CD8-positive, alpha-beta memory T cell (primary cell): ENCODE data around the gene TMEM203. TPM values are rescaled to one million over a fixed set of nuclear protein-coding genes. Genes with fewer than 3 reads are reported as not detected.

Source experiments
- CTCF ChIA-PET: fragments of 350-600 bp; sonication (Branson Sonifier 250); formaldehyde crosslinking; loops from one replicate; lab custom pipeline; 2021; ENCODE audit warnings: antibody characterized with exemption; lab: Charles Lee
- POLR2A ChIA-PET: fragments of 350-600 bp; sonication (Branson Sonifier 250); formaldehyde crosslinking; loops from one replicate; lab custom pipeline; 2021; ENCODE audit warnings: antibody characterized with exemption; lab: Charles Lee
- DNase-seq, 5 donors: peaks; one replicate each; pipeline versions ENCODE4 v3.0.0 to v3.0.0-alpha.2; 2020 to 2022; ENCODE audit warnings: mixed read lengths in 1 of 5
- H3K27ac ChIP-seq: one replicate; pipeline ENCODE4 v1.7.0; 2013; ENCODE audit warnings: low read depth, mild to moderate bottlenecking, low read length, moderate library complexity
- H3K27me3 ChIP-seq: 2 replicates; pipeline ENCODE4 v1.7.0; 2013; ENCODE audit warnings: low read length, mild to moderate bottlenecking; ENCODE audit not compliant: insufficient read depth, poor library complexity, severe bottlenecking
- H3K36me3 ChIP-seq: 2 replicates; pipeline ENCODE4 v1.7.0; 2013; ENCODE audit warnings: mild to moderate bottlenecking, low read length, moderate library complexity; ENCODE audit not compliant: insufficient read depth
- H3K4me1 ChIP-seq: 2 replicates; pipeline ENCODE4 v1.7.0; 2013; ENCODE audit warnings: mild to moderate bottlenecking, low read length, moderate library complexity; ENCODE audit not compliant: insufficient read depth
- H3K4me3 ChIP-seq: 2 replicates; pipeline ENCODE4 v1.7.0; 2013; ENCODE audit warnings: mild to moderate bottlenecking, low read length
- H3K9me3 ChIP-seq: 2 replicates; pipeline ENCODE4 v1.7.0; 2013; ENCODE audit warnings: mild to moderate bottlenecking, low read length
- H3K27ac Mint-ChIP-seq, 8 donors: one replicate each; pipeline ENCODE4 v1.8.0; 2020 to 2021; ENCODE audit warnings: mixed read lengths in 8 of 8, mild to moderate bottlenecking in 6 of 8, inconsistent platforms in 3 of 8, moderate library complexity in 3 of 8
- H3K27me3 Mint-ChIP-seq, 2 donors: one replicate each; pipeline ENCODE4 v1.8.0; 2020 to 2021; ENCODE audit warnings: mixed read lengths in 2 of 2, mild to moderate bottlenecking in 1 of 2, moderate library complexity in 1 of 2
- H3K36me3 Mint-ChIP-seq, 3 donors: one replicate each; pipeline ENCODE4 v1.8.0; 2020 to 2021; ENCODE audit warnings: mixed read lengths in 3 of 3, inconsistent platforms in 1 of 3, mild to moderate bottlenecking in 1 of 3
- H3K4me1 Mint-ChIP-seq, 3 donors: one replicate each; pipeline ENCODE4 v1.8.0; 2020 to 2021; ENCODE audit warnings: mixed read lengths in 3 of 3, inconsistent platforms in 1 of 3, mild to moderate bottlenecking in 1 of 3
- H3K4me3 Mint-ChIP-seq, 7 donors: one replicate each; pipeline ENCODE4 v1.8.0; 2020 to 2021; ENCODE audit warnings: mixed read lengths in 7 of 7, mild to moderate bottlenecking in 6 of 7, moderate library complexity in 4 of 7, inconsistent platforms in 2 of 7
- H3K9me3 Mint-ChIP-seq, 5 donors: one replicate each; pipeline ENCODE4 v1.8.0; 2020 to 2022; ENCODE audit warnings: mixed read lengths in 5 of 5, mild to moderate bottlenecking in 3 of 5, moderate library complexity in 2 of 5, inconsistent platforms in 1 of 5
- polyA plus RNA-seq: library from polyadenylated mRNA; unstranded; fragments of 300-500 nt; fragmentation: Illumina TruSeq; gene quantifications from one replicate; pipeline ENCODE4 v1.2.3, GENCODE V29; 2021
- total RNA-seq, 2 experiments: library from RNA; stranded (reverse); gene quantifications; one replicate each; pipeline ENCODE4 v1.2.3, GENCODE V29; 2021

The TMEM203 gene
- total and polyA plus RNA-seq, 3 experiments from 2014 or later, result 51.5 to 134 (median 53.9) TPM

DNA sequence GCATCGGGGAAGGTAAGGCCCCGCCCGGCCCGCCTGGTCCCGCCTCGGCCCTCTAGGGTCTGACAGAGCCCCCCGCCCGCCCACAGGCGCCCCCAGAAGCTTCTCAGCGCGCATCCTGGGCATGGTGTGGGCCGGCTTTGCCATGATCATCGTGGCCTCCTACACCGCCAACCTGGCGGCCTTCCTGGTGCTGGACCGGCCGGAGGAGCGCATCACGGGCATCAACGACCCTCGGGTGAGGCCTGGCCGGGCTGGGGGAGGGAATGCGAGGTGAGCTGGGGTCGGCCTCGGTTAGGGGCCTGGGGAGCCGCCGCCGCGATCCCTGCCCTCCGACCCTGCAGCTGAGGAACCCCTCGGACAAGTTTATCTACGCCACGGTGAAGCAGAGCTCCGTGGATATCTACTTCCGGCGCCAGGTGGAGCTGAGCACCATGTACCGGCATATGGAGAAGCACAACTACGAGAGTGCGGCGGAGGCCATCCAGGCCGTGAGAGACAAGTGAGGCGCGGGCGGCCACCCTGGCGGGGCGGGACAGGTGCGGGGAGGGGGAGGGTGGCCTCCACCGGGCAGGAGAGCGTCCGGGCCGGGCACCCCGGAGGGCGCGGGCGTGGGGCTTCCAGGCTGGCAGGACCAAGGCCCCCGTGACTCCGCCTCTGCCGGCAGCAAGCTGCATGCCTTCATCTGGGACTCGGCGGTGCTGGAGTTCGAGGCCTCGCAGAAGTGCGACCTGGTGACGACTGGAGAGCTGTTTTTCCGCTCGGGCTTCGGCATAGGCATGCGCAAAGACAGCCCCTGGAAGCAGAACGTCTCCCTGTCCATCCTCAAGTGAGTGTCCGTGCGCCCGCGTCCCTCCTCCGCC is 42.7 kb downstream of the TMEM203 start:
- peaks cover 31% of the 10 kb centered on the region for H3K27me3 ChIP-seq
- peak overlapping the region in 1 of 7 donors; percentile 74 for H3K4me3 Mint-ChIP-seq
- H3K4me1 Mint-ChIP-seq, result peaks cover 0 to 23% (median 11%) of the 10 kb centered on the region in 3 donors
- no peak overlapping the region for H3K27ac Mint-ChIP-seq
- H3K36me3 Mint-ChIP-seq, result no peaks in the 10 kb centered on the region
- DNase-seq, result no peak
- H3K4me1 ChIP-seq, result peaks cover 6% of the 10 kb centered on the region
- peaks cover 0 to 2% (median 0%) of the 10 kb centered on the region in 5 donors for H3K9me3 Mint-ChIP-seq
- no peaks in the 10 kb centered on the region for H3K9me3 ChIP-seq
- no peaks in the 10 kb centered on the region for H3K36me3 ChIP-seq
- H3K27ac ChIP-seq, result no peak overlapping the region
- ChIA-PET POLR2A (no interaction called here), CTCF (interaction anchor here (1.1 kb wide), 1 partner anchor 12 kb away, joined by 3 read pairs; no protein-coding TSS in a partner anchor)
- peaks cover 36 to 40% of the 10 kb centered on the region in 2 donors for H3K27me3 Mint-ChIP-seq
- H3K4me3 ChIP-seq, result no peak overlapping the region

DNA sequence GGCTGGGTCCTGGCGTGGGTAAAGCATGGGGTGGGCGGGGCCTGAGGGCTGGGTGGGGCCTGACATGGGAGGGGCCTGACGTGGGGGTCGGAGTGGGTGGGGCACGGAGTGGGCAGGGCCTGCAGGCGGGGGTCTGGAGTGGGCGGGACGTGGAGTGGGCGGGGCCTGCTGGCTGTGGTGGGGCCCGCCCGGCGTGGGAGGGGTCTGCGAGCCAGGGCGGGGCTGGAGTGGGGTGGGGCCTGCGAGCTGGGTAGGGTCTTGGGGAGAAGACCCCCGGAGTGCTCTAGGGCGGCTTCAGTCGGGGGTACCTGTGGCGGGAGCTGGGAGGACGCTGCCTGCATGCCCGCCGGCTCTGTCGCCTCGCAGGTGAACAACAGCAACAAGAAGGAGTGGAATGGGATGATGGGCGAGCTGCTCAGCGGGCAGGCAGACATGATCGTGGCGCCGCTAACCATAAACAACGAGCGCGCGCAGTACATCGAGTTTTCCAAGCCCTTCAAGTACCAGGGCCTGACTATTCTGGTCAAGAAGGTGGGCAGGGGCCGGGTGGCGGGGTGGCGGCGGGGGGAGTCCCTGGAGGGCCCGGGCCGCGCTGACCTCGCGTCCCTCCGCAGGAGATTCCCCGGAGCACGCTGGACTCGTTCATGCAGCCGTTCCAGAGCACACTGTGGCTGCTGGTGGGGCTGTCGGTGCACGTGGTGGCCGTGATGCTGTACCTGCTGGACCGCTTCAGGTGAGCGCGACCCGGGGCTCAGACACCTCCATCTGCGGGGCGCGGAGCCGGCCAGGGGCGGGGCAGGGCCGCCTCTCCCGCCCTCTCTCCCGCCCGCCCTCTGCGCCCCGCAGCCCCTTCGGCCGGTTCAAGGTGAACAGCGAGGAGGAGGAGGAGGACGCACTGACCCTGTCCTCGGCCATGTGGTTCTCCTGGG is 43.6 kb downstream of the TMEM203 start:
- Mint-ChIP-seq H3K27ac (no peak overlapping the region), H3K27me3 (peaks cover 36 to 45% of the 10 kb centered on the region in 2 donors), H3K9me3 (peaks cover 0 to 2% (median 0%) of the 10 kb centered on the region in 5 donors), H3K4me1 (peaks cover 0 to 30% (median 14%) of the 10 kb centered on the region in 3 donors), H3K36me3 (no peaks in the 10 kb centered on the region), H3K4me3 (no peak overlapping the region)
- CTCF ChIA-PET, result no interaction called here
- no peaks in the 10 kb centered on the region for H3K9me3 ChIP-seq
- DNase-seq, result no peak
- H3K4me3 ChIP-seq, result no peak overlapping the region
- POLR2A ChIA-PET, result no interaction called here
- no peaks in the 10 kb centered on the region for H3K36me3 ChIP-seq
- peaks cover 34% of the 10 kb centered on the region for H3K27me3 ChIP-seq
- H3K27ac ChIP-seq, result no peak overlapping the region
- H3K4me1 ChIP-seq, result peaks cover 13% of the 10 kb centered on the region

GRCh38 chr9:137160716-137161557 is 44.5 kb downstream of the TMEM203 start:
- POLR2A ChIA-PET, result no interaction called here
- H3K9me3 ChIP-seq, result no peaks in the 10 kb centered on the region
- Mint-ChIP-seq H3K9me3 (peaks cover 0 to 2% (median 0%) of the 10 kb centered on the region in 5 donors), H3K4me3 (no peak overlapping the region), H3K27me3 (peaks cover 32 to 42% of the 10 kb centered on the region in 2 donors), H3K27ac (no peak overlapping the region), H3K36me3 (no peaks in the 10 kb centered on the region), H3K4me1 (peaks cover 0 to 31% (median 14%) of the 10 kb centered on the region in 3 donors)
- peaks cover 25% of the 10 kb centered on the region for H3K27me3 ChIP-seq
- no peak overlapping the region for H3K27ac ChIP-seq
- CTCF ChIA-PET, result no interaction called here
- H3K4me3 ChIP-seq, result no peak overlapping the region
- no peak for DNase-seq
- no peaks in the 10 kb centered on the region for H3K36me3 ChIP-seq
- peaks cover 13% of the 10 kb centered on the region for H3K4me1 ChIP-seq

DNA sequence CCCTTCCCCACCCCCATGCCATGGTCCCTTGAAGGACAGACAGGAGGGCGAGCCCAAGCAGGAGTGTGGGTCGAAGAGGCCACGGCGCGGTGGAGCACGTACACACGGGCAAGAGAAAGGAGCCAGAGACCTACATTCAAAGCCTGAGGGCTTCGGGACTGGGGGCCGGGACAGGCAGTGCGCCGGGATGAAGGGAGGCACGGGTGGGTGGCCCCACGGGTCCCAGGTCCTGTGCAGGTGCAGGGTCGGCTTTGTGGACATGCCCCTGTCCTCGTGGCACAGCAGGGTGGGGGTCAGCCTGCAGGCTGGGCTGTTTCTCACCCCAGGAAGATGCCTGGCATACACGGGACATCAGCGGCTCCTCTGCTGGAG is 45.4 kb downstream of the TMEM203 start:
- H3K36me3 ChIP-seq, result no peaks in the 10 kb centered on the region
- H3K4me3 ChIP-seq, result no peak overlapping the region
- no peak overlapping the region for H3K27ac ChIP-seq
- Mint-ChIP-seq H3K27me3 (peaks cover 31 to 39% of the 10 kb centered on the region in 2 donors), H3K9me3 (peaks cover 0 to 2% (median 0%) of the 10 kb centered on the region in 5 donors), H3K36me3 (no peaks in the 10 kb centered on the region), H3K27ac (no peak overlapping the region), H3K4me1 (peaks cover 0 to 31% (median 14%) of the 10 kb centered on the region in 3 donors), H3K4me3 (no peak overlapping the region)
- no peaks in the 10 kb centered on the region for H3K9me3 ChIP-seq
- no peak for DNase-seq
- H3K27me3 ChIP-seq, result peaks cover 24% of the 10 kb centered on the region
- POLR2A ChIA-PET, result no interaction called here
- peaks cover 13% of the 10 kb centered on the region for H3K4me1 ChIP-seq
- CTCF ChIA-PET, result no interaction called here

- Mint-ChIP-seq H3K27me3 (peaks cover 32 to 43% of the 10 kb centered on the region in 2 donors), H3K36me3 (no peaks in the 10 kb centered on the region), H3K4me3 (peak overlapping the region in 4 of 7 donors; percentile 11 to 82 (median 18)), H3K4me1 (peaks cover 0 to 31% (median 15%) of the 10 kb centered on the region in 3 donors), H3K27ac (peak overlapping the region in 2 of 8 donors; percentile 18 to 58), H3K9me3 (peaks cover 0 to 2% (median 0%) of the 10 kb centered on the region in 5 donors)
- Histone ChIP-seq H3K4me3 (no peak overlapping the region), H3K9me3 (no peaks in the 10 kb centered on the region), H3K27me3 (peaks cover 20% of the 10 kb centered on the region), H3K36me3 (no peaks in the 10 kb centered on the region), H3K4me1 (peaks cover 13% of the 10 kb centered on the region), H3K27ac (no peak overlapping the region)
- CTCF ChIA-PET, result no interaction called here
- no peak for DNase-seq
- POLR2A ChIA-PET, result no interaction called here
These were observed 46.1 kb downstream of the TMEM203 start for GRCh38 chr9:137159105-137160053.

DNA sequence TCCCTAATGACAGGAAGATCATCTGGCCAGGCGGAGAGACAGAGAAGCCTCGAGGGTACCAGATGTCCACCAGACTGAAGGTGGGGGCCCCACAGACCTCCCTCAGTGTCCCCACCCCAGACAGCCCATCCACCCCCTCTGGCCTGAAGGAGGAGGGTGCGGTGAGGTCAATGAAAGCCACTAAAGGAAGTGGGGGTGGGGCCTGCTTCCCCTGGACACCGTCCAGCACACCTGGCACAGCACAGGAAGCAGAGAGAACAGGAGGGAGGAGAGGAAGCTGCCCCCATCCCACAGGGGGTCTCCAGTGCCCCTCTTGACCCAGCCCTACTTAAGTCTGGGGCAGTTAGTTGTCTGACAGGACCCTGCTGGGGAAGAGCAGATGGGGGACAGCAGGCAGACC is 46.8 kb downstream of the TMEM203 start:
- Mint-ChIP-seq H3K27me3 (peaks cover 29 to 42% of the 10 kb centered on the region in 2 donors), H3K4me3 (no peak overlapping the region), H3K36me3 (no peaks in the 10 kb centered on the region), H3K27ac (no peak overlapping the region), H3K9me3 (peaks cover 0 to 2% (median 0%) of the 10 kb centered on the region in 5 donors), H3K4me1 (peaks cover 0 to 31% (median 15%) of the 10 kb centered on the region in 3 donors)
- Histone ChIP-seq H3K27me3 (peaks cover 19% of the 10 kb centered on the region), H3K9me3 (no peaks in the 10 kb centered on the region), H3K27ac (no peak overlapping the region), H3K4me3 (no peak overlapping the region), H3K4me1 (peaks cover 13% of the 10 kb centered on the region), H3K36me3 (no peaks in the 10 kb centered on the region)
- ChIA-PET POLR2A (no interaction called here), CTCF (no interaction called here)
- no peak for DNase-seq
